Stimulated activated CD4-positive, alpha-beta T cell treated with anti-CD3 and anti-CD28 coated beads, Interleukin-4, amount 100 ng/mL, for 48 hours (primary cell): ENCODE results near the gene RTCA.
"Not testable (repeated sequence)": the region's sequence is repeated elsewhere in the genome, so short reads cannot be mapped to it uniquely, and the experiment has no call there.

Source experiments
- DNase-seq, 2 donors: peaks; one replicate each; pipeline ENCODE4 v3.0.0-alpha.2; 2020; ENCODE audit warnings: low read depth in 2 of 2

The RTCA gene

DNA sequence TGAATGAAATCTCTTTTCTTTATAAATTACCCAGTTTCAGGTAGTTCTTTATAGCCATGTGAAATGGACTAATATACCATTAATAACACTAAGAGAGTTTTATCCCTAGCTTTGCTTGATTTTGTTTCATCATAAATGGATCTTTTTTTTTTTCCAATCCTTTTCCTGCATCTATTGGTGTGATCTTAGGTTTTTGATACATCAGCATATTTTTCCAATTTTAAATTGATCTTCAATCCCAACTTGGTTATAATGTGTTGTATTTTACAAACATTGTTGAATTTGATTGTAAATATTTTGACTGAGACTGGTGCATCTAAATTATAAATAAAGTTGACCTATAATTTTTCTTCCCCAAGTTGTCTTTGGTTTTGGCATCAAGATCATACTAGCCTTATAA, 4.3 kb upstream of the RTCA start:
- DNase-seq: no peak

DNA sequence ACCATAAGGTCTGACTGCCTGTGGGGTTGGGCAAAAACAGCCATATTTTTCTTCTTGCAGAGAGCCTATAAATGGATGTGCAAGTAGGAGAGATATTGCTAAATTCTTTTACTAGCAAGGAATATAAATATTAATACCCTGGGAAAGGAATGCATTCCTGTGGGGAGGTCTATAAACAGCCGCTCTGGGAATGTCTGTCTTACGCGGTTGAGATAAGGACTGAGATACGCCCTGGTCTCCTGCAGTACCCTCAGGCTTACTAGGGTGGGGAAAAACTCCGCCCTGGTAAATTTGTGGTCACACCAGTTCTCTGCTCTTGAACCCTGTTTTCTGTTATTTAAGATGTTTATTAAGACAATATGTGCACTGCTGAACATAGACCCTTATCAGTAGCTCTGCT, 1.9 kb upstream of the RTCA start:
- DNase-seq: not testable (repeated sequence)

DNA sequence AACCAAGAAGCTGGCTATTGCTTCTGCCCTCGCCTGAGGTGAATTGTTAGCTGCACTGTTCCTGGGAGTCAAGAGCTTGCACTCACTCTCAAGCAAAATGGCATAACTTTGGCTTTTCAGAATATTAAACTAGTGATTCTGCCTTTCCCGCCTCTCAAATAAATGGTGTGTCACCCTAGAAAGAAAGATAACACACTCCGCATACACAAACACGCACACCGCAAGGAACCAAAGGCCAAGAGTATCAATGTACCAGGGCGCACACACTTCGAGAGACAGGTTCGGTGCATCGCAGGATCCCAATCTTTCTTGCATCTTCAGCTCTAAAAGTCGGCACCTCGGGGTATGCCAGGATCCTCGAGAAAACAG, 470 bp upstream of the RTCA start:
- no peak for DNase-seq

DNA sequence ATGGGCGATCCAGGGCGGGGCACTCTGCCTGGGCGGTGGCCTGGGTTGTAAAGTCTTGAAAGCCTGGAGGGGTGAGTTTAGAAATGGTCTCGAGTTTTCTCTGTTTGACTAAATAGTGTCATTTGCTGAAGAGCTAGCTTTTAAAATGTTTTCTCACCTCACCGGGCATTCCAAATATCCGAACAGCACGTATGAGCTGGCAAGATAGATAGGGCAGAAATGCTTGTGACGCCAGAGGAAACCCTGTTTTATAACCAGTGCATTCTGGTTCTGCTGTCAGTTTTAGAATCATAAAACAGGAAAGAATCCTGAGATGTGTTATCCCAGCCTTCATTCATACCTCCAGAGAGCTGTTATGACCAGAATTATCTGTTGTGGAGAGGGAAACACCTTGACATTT, 725 bp downstream of the RTCA start:
- no peak for DNase-seq

DNA sequence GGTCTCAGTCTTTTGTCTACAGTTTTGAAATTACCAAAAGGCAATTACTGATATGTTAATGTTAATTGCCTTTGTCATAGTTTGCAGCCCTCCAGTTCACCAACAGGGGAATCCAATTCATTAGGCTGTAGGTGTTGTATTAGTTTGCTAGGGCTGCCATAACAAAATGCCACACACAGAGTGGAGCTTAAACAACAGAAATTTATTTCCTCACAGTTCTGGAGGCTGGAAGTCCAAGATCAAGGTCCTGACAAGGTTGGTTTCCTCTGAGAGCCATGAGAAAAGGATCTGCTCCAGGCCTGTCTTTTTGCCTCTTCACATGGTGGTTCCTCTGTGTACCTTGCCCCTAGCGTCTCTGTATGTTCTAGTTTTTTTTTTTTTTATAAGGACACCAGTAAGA, 1.3 kb downstream of the RTCA start:
- no peak for DNase-seq

DNA sequence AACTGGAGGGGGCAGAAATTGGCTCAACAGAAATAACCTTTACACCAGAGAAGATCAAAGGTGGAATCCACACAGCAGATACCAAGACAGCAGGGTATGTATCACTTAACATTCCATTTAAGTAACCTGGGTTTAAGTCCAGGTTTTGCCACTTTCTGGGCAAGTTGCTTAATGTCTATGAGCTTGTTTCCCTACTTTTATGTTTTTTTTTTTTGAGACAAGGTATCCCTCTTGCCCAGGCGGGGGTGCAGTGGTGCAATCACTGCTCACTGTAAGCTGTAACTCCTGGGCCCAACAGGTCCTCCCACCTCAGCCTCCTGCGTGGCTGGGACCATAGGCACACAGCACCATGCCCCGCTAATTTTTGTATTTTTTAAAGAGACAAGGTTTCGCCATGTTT, 2.2 kb downstream of the RTCA start:
- DNase-seq: no peak

DNA sequence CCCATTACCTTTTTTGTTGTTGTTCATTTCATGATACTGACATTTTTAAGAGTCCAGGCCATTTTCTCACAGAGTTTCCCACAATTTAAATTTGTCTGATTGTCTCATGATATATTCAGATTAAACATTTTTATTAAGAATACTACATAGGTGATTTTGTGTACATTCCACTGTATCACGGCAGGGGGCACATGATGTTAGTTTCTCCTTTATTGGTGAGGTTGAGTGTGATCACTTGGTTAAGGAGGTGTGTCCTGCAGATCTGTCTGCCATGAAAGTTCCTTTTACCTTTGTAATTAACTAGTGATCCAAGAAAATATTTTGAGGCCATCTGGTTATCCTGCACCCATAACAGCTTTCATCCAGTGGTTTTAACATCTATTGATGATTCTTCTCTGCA, 11.8 kb downstream of the RTCA start:
- DNase-seq: peak in 1 of 2 donors; percentile 2

DNA sequence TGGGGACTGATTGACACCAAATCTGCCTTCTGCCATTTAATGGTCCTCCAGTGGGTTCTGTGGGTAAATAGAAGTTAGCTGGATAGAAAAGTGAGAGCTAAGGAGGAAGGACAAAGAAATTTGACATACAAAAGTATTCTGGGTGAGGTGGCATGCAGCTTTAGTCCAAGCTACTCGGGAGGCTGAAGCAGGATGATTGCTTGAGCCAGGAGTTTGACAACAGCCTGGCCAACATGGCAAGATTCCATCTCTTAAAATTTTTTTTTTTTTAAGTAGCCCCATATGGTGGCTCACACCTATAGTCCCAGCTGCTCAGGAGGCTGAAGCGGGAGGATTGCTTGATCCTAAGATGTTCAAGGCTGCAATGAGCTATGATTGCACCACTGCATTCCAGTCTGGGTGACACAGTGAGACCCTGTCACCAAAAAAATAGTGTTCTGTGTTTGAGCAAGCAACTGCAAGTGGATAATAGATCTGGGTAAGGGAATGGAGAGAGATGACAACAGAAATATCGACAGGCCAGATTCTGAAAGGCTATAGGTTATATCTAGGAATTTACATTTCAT, 13.4 kb downstream of the RTCA start:
- DNase-seq: no peak

DNA sequence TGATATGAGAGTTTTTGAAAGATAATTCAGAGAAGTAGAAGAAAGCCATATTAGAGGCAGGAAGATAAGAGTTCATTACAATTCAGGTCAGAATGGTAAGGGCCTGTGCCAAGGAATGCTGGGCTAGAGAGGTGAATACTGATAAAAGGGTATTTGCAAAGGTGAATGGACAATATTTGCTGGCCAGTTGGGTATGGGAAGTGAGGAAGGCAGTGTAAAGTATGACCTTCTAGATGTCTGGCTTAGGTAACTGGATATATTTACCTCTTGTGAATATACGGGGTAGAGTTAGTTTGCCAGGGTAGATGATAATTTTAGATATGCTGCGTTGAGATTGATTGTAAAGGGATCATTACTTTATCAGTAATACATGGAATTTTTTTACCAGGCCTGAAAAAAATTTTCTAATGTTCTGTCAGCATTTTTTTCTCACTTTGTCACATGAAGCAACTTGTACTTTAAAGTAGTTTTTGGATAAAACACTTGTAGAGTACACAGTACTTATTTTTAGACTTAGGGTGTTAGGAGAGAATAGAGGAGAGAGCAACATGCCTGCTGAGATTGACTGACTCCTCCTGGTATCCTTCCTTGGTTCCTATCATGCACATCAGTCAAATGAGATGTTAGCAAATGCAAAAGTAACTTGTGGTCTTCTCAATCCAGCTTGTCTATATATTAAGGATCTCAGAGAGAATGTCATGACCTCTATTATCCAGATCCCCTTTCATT, 14.1 kb downstream of the RTCA start:
- no peak for DNase-seq

DNA sequence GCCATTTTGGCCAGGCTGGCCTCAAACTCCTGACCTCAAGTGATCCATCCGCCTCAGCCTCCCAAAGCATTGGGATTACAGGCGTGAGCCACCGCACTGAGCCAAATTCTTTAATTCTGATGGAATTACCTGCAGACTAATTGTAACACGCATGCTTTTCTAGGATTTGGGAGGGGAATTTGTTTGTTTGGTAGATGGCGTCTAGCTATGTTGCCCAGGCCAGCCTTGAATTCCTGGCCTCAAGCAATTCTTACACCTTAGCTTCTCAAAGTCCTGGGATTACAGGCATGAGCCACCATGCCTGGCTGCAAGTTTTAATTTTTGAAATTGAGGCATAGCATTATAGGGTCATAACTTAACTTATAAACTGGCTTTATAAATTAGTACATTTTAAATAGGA, 18.6 kb downstream of the RTCA start:
- no peak for DNase-seq

DNA sequence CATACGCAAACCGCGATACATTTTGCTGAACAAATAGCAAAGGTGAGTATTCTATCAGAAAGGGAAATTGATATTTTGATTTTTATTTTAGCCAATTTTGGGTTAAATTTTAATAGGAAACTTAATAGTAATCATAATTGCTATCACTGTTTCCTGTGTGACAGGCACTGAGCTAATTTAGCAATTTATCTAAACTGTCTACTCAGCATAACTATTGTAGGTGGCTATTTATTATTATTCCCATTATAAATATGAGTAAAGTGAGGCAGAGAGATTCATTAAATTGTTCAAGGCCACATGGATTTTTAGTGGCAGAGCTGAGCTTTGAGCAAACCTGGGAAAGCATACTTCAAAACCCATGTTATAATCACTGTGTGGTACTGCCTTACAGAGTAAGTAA, 21.1 kb downstream of the RTCA start:
- no peak for DNase-seq

DNA sequence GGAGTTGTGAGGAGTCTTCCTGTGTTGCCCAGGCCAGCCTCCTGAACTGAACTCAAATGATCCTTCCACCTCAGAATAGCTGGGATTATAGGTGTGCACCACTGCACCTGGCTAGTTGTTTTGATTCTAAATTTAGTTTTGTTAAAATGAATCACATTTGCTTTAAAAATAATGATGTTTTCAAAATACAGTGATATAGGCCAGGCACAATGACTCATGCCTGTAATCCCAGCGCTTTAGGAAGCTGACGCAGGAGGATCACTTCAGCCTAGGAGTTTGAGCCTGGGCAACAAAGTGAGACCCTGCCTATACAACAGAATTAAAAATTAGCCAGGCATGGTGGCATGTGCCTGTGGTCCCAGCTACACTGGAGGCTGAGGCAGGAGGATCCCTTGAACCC, 24.3 kb downstream of the RTCA start:
- no peak for DNase-seq

DNA sequence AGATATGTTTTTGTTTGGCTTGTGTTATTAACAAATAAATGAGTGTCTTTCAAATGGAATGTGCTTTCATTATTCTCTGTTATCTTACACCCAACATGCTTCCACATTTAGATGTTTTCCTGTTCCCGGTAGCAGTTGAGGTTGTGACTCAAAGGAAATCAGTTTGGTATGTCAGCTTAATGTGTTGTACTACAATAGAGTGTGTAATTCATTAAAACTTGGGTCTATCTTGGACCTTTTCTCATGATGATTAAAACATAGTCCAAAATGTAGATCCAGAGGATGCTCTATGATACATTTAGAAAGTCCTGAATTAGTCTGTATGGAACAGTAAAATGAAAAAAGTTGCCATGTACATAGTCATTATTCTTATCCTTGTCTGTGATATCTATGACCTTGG, 26.7 kb downstream of the RTCA start:
- no peak for DNase-seq

DNA sequence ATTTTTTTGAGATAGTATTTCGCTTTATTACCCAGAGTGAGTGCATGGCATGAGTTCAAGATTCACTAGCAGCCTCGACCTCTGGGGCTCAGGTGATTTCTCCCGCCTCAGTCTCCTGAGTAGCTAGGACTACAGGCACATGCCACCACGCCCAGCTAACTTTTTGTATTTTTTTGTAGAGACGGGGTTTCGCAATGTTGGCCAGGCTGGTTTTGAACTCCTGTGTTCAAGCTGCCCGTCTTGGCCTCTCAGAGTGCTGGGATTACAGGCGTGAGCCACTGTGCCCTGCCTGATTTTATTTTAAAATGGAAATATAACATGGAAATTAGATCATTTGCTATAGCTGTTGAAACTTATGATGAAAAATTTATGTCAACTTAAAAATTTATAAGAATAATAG, 30.1 kb downstream of the RTCA start:
- no peak for DNase-seq

DNA sequence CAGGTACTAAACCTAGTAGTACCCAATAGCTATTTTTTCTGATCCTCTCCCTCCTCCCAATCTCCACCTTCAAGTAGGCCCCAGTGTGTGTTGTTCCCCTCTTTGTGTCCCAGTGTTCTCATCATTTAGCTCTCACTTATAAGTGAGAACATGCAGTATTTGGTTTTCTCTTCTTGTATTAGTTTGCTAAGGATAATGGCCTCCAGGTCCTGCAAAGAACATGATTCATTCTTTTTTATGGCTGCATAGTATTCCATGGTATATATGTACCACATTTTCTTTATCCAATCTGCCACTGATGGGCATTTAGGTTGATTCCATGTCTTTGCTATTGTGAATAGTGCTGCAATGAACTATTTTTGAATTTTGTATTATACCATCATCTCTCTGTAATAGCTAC, 31.0 kb downstream of the RTCA start:
- not testable (repeated sequence) for DNase-seq

DNA sequence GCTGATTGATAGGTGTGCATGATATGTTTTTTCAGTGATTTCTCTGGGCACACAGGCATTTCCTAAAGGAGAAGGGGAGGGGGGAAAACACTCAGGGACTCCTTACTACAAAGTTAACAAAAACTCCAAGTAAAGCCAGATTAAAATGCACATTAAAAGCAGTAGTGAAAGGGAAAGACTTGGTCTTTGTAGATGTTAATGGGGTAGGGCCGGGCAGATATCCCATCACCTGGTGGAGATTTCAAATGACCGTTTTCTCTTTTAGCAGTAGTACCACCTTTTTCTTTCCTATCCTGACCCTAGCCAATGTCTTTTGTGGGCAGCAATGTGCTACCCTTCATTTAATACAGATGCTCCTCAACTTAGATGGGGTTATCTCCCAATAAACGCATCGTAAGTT, 32.5 kb downstream of the RTCA start:
- DNase-seq: no peak

DNA sequence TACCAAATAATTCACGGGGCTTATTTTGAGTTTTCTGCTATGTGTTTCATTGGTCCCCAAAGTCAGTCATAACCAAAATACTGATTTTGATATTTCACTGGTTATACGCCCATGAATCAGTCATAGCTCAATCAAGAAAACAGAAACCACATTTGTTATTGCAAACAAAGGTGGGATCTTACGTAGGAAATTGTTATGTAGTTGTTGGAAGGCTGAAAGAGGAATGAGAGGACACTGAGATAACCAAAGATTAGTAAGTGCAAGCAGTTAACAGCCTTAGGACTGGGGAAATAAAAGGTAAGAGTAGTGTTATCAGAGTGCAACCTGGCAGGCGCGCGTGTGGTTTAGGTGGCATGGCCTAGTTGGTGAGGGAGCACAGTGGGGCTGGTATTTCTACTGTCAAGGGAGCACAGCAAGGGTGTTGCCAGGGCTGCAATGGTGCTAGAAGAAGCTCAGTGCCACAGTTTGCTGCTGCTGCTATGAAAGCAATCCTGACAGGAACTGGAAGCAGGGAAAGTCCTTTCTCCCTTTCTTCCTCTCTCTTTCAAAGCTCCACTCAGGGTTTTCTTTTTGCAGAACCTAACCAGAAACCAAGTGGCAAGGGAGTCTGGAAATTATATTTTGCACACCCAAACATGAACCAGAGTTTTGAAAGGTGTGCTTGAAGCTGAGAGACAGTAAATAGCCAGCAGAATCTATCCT, 33.7 kb downstream of the RTCA start:
- no peak for DNase-seq

DNA sequence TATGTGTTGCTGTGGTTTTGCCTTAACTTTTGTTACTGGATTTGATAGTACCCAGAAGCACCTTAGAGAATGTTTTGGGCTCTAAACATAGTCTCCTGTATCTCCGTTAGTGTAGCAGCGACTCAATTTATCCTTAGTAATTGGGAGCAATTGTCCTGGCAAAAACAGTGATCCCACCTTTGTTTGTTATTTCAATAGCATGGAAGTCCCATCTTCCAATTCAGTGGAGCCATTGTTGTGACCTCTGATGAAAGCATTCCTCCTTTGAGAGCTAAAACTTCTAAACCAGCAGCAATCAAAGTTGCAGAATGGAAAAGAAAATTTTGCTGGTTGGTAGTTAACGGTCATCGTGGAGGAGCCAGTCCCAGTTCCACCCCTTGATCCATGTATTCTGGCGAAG, 34.7 kb downstream of the RTCA start:
- no peak for DNase-seq

DNA sequence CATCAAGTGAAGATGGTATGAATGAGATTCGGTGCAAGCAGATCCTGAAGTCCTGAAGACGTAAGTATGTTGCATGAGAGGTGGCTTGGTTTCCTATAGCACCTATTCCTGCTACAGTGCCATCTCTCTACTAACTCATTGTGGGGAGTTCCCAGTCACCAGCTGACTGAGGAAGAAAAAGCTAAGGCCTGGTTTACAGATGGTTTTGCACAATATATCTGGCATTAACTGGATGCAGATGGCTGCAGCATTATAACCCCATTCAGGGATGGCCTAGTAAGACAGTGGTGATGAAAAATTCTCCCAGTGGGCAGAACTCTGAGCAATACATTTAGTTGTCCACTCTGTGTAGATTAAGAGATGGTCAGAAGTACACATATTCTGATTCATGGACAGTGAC, 36.7 kb downstream of the RTCA start:
- no peak for DNase-seq

DNA sequence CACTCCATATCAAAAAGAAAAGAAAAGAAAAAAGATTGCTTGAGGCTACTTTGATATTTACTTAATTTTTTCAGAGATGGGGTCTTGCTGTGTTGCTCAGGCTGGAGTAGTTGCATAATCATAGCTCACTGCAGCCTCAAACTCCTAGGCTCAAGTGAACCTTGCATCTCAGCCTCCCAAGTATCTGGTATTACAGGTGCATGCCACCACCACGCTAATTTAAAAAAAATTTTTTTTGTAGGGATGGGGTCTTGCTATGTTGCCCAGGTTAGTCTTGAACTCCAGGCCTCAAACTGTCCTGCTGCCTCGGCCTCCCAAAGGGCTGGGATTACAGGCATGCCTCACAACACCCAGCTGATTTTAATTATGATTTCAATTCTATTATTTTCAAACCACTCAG, 38.2 kb downstream of the RTCA start:
- no peak for DNase-seq

DNA sequence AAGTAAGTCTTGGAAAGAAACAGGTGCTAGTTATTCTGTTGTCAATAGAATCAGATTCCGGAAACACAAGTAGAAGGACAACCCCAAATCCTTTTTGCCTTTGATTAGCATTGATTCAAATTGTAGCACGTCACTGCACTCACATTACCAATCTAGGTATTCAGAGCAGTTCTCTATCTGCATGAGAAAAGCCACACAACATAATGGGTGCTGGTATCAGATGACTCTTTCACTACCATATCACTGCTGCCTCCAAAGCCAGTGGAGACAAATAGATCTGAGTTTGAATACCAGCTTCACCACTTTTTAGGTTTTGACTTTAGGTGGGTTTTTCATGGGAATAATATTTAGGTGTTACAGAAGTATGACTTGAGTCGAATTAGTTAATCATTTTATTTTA, 38.9 kb downstream of the RTCA start:
- no peak for DNase-seq

DNA sequence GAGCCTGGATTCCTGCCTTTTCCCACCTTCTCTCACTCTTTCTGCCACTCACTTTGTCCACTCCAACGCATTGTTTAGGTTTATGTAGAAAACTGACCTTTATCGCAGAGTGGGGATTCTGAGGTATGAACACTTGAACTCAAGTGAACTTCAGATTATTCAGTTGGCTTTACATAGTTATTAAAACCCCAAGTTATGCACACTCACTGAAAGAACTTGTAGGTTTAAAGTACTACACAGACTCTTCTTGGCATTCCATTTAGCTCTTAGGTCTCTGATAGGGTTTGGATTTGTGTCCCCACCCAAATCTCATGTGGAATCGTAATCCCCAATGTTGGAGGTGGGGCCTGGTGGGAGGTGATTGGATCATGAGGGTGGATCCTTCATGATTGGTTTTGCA, 39.9 kb downstream of the RTCA start:
- no peak for DNase-seq

DNA sequence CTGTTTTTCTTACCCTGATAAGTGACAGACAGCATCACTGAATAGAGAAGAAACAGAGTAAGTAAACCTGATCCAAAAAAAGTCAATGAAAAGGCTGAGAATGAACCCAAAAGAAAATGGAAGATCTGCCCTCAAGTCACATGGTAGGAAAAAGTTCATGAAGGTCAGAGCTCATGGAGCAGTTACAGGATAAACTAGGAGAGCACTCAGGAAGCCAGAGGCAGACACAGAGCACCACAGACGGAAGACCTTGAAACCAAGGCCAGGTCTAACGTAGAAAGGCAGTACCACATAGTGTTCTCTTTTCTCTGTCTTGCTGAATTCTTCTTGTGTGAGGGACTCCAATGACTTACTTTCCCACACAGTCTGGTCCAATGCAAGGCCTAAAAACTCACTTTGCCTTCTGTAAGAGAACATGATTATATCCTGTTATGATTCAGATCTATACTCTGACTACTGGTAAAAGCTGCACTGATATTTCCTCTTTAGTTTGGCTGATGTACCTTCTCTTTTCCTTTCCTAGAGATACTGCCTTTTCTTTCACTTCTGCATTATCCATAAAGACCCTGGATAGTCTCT, 40.8 kb downstream of the RTCA start:
- no peak for DNase-seq
